ENCODE data around the gene SHF.

GRCh38 chr15:45128971-45129639, 58.7 kb downstream of the SHF start:
- TF ChIP-seq CTCF (IDR thresholded peaks at IDR 0.05) (no peak), POLR2A (IDR thresholded peaks at IDR 0.05) (no peak)
